Dendritic cell treated with granulocyte-macrophage colony-stimulating factor and Interleukin-4, amounts not matched to agents 40 ng/mL and 50 ng/mL, for 4 days (primary cell): ENCODE data around the gene ANKRD53.

Experiments
- H3K27ac Mint-ChIP-seq: one replicate; pipeline ENCODE4 v1.8.0; 2022; ENCODE audit warnings: mild to moderate bottlenecking, mixed read lengths
- H3K27me3 Mint-ChIP-seq: one replicate; pipeline ENCODE4 v1.8.0; 2022; ENCODE audit warnings: mild to moderate bottlenecking, mixed read lengths
- H3K36me3 Mint-ChIP-seq: one replicate; pipeline ENCODE4 v1.8.0; 2022; ENCODE audit warnings: low read depth, mixed read lengths
- H3K4me1 Mint-ChIP-seq: one replicate; pipeline ENCODE4 v1.8.0; 2022; ENCODE audit warnings: low read depth, mixed read lengths
- H3K4me3 Mint-ChIP-seq: one replicate; pipeline ENCODE4 v1.8.0; 2022; ENCODE audit warnings: mild to moderate bottlenecking, moderate library complexity, mixed read lengths
- H3K9me3 Mint-ChIP-seq: one replicate; pipeline ENCODE4 v1.8.0; 2022; ENCODE audit warnings: mixed read lengths
- intact Hi-C: fragments of 100-400 bp; cut with micrococcal nuclease; formaldehyde crosslinking; loops from one replicate; pipeline ENCODE4 v1.15.0; 2022

Gene ANKRD53

GRCh38 chr2:70984576-70985282, 6.3 kb downstream of the ANKRD53 start:
- Mint-ChIP-seq H3K9me3 (no peaks in the 10 kb centered on the region), H3K36me3 (peaks cover 67% of the 10 kb centered on the region), H3K27me3 (peaks cover 4% of the 10 kb centered on the region), H3K4me3 (no peak overlapping the region), H3K4me1 (peaks cover 39% of the 10 kb centered on the region), H3K27ac (no peak overlapping the region)
- intact Hi-C loops = loop anchor here (5.0 kb wide), 1 partner anchor 88 kb away; no protein-coding TSS in a partner anchor

- H3K4me1 Mint-ChIP-seq = peaks cover 39% of the 10 kb centered on the region
- intact Hi-C loops = loop anchor here (5.0 kb wide), 1 partner anchor 87 kb away; no protein-coding TSS in a partner anchor
- H3K27me3 Mint-ChIP-seq = peaks cover 3% of the 10 kb centered on the region
- no peak overlapping the region for H3K4me3 Mint-ChIP-seq
- no peak overlapping the region for H3K27ac Mint-ChIP-seq
- H3K9me3 Mint-ChIP-seq = no peaks in the 10 kb centered on the region
- H3K36me3 Mint-ChIP-seq = peaks cover 73% of the 10 kb centered on the region
These were observed 6.9 kb downstream of the ANKRD53 start for GRCh38 chr2:70985283-70985688.

GRCh38 chr2:70985956-70986355, 7.5 kb downstream of the ANKRD53 start:
- peaks cover 44% of the 10 kb centered on the region for H3K4me1 Mint-ChIP-seq
- peaks cover 3% of the 10 kb centered on the region for H3K27me3 Mint-ChIP-seq
- no peak overlapping the region for H3K27ac Mint-ChIP-seq
- intact Hi-C loops = loop anchor here (5.0 kb wide), 1 partner anchor 86 kb away; no protein-coding TSS in a partner anchor
- peaks cover 78% of the 10 kb centered on the region for H3K36me3 Mint-ChIP-seq
- H3K9me3 Mint-ChIP-seq = no peaks in the 10 kb centered on the region
- H3K4me3 Mint-ChIP-seq = no peak overlapping the region

DNA sequence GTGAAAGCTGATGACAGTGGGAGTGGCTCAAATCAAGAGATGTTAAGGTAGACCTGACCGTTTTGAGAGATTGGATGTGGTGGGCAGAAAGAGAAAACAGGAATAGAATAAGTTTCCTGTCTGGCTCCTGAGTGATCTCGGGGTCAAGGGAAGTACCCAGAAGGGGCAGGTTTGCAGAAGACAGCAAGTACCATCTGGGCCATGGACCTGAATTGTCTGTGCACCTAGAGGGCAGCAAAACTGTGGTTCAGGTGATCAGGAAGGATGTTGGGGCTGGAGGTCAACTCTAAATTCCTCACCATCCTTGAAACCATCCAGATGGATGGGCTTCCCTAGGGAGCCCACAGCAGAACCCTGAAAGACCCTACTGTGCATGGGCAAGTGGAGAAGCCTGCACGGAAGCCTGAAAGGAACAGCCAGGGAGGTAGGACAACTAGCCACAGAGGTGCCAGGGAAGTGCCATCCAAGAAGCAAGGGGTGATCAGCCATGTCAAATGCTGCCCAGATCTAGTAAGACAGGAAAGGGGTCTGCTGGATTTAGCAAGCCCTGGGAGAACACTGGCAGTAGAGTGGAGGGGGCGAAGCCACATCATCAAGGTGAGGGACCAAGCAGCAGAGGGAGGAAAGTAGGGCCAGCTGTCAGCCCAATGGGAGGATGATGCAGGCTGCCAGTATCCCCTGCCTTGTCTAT, 8.2 kb downstream of the ANKRD53 start:
- Mint-ChIP-seq H3K36me3 (peaks cover 80% of the 10 kb centered on the region), H3K4me1 (peaks cover 51% of the 10 kb centered on the region), H3K9me3 (no peaks in the 10 kb centered on the region), H3K27ac (no peak overlapping the region), H3K27me3 (peaks cover 3% of the 10 kb centered on the region), H3K4me3 (no peak overlapping the region)
- intact Hi-C loops = loop anchor here (5.0 kb wide), 1 partner anchor 86 kb away; no protein-coding TSS in a partner anchor

GRCh38 chr2:70987386-70987785, 9.0 kb downstream of the ANKRD53 start:
- no peak overlapping the region for H3K27ac Mint-ChIP-seq
- H3K27me3 Mint-ChIP-seq = peaks cover 3% of the 10 kb centered on the region
- H3K36me3 Mint-ChIP-seq = peaks cover 87% of the 10 kb centered on the region
- peaks cover 56% of the 10 kb centered on the region for H3K4me1 Mint-ChIP-seq
- intact Hi-C loops = loop anchor here (5.0 kb wide), 1 partner anchor 85 kb away; no protein-coding TSS in a partner anchor
- H3K9me3 Mint-ChIP-seq = no peaks in the 10 kb centered on the region
- no peak overlapping the region for H3K4me3 Mint-ChIP-seq

GRCh38 chr2:70988151-70988550, 9.7 kb downstream of the ANKRD53 start:
- intact Hi-C loops = loop anchor here (5.0 kb wide), 1 partner anchor 84 kb away; no protein-coding TSS in a partner anchor
- H3K4me3 Mint-ChIP-seq = no peak overlapping the region
- H3K27me3 Mint-ChIP-seq = peaks cover 3% of the 10 kb centered on the region
- H3K4me1 Mint-ChIP-seq = peaks cover 62% of the 10 kb centered on the region
- H3K36me3 Mint-ChIP-seq = peaks cover 90% of the 10 kb centered on the region
- no peaks in the 10 kb centered on the region for H3K9me3 Mint-ChIP-seq
- no peak overlapping the region for H3K27ac Mint-ChIP-seq

- H3K4me3 Mint-ChIP-seq = no peak overlapping the region
- H3K36me3 Mint-ChIP-seq = peaks cover 88% of the 10 kb centered on the region
- H3K27ac Mint-ChIP-seq = no peak overlapping the region
- H3K9me3 Mint-ChIP-seq = no peaks in the 10 kb centered on the region
- H3K4me1 Mint-ChIP-seq = peaks cover 63% of the 10 kb centered on the region
- peaks cover 3% of the 10 kb centered on the region for H3K27me3 Mint-ChIP-seq
- intact Hi-C loops = loop anchor here (5.0 kb wide), 1 partner anchor 83 kb away; no protein-coding TSS in a partner anchor
These were observed 10.6 kb downstream of the ANKRD53 start for GRCh38 chr2:70988726-70989648.

GRCh38 chr2:70990216-70990615, 11.8 kb downstream of the ANKRD53 start:
- Mint-ChIP-seq H3K27ac (no peak overlapping the region), H3K36me3 (peaks cover 86% of the 10 kb centered on the region), H3K9me3 (no peaks in the 10 kb centered on the region), H3K27me3 (no peaks in the 10 kb centered on the region), H3K4me3 (no peak overlapping the region), H3K4me1 (peaks cover 57% of the 10 kb centered on the region)
- intact Hi-C loops = no loop called here

DNA sequence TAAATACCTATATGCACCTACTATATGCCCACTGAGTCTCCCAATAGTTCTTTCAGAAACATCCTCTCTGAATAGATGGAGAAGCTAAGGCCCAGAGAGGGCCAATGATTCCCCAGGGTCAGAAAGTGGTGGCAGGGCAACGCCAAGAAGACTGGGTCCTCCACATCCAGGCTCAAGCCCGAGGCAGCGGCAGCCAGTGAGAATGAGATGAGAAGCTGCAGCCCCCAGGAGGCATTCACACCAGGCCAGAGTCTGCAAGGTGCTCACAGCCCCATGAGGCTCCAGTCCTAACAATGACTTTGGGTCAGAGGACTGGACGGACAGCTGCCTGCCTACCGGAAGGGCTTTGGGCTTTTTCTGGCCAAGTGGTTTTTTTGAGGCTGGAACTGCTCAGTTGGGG, 12.7 kb downstream of the ANKRD53 start:
- no peak overlapping the region for H3K4me3 Mint-ChIP-seq
- H3K27ac Mint-ChIP-seq = no peak overlapping the region
- intact Hi-C loops = no loop called here
- H3K36me3 Mint-ChIP-seq = peaks cover 78% of the 10 kb centered on the region
- peaks cover 57% of the 10 kb centered on the region for H3K4me1 Mint-ChIP-seq
- H3K9me3 Mint-ChIP-seq = no peaks in the 10 kb centered on the region
- H3K27me3 Mint-ChIP-seq = no peaks in the 10 kb centered on the region

- no peak overlapping the region for H3K4me3 Mint-ChIP-seq
- H3K27me3 Mint-ChIP-seq = no peaks in the 10 kb centered on the region
- no peak overlapping the region for H3K27ac Mint-ChIP-seq
- no peaks in the 10 kb centered on the region for H3K9me3 Mint-ChIP-seq
- intact Hi-C loops = no loop called here
- peaks cover 51% of the 10 kb centered on the region for H3K4me1 Mint-ChIP-seq
- H3K36me3 Mint-ChIP-seq = peaks cover 72% of the 10 kb centered on the region
These were observed 13.3 kb downstream of the ANKRD53 start for GRCh38 chr2:70991742-70992141.

GRCh38 chr2:70992945-70993853, 14.8 kb downstream of the ANKRD53 start:
- peak overlapping the region; percentile 90 for H3K4me3 Mint-ChIP-seq
- H3K9me3 Mint-ChIP-seq = no peaks in the 10 kb centered on the region
- intact Hi-C loops = no loop called here
- no peaks in the 10 kb centered on the region for H3K27me3 Mint-ChIP-seq
- H3K27ac Mint-ChIP-seq = peak overlapping the region; percentile 91
- H3K4me1 Mint-ChIP-seq = peaks cover 47% of the 10 kb centered on the region
- peaks cover 58% of the 10 kb centered on the region for H3K36me3 Mint-ChIP-seq

- intact Hi-C loops = loop anchor here (2.0 kb wide), 1 partner anchor 71 kb away; no protein-coding TSS in a partner anchor
- Mint-ChIP-seq H3K4me3 (peak overlapping the region; percentile 90), H3K27ac (peak overlapping the region; percentile 91), H3K36me3 (peaks cover 48% of the 10 kb centered on the region), H3K27me3 (no peaks in the 10 kb centered on the region), H3K9me3 (no peaks in the 10 kb centered on the region), H3K4me1 (peaks cover 48% of the 10 kb centered on the region)
These were observed 15.7 kb downstream of the ANKRD53 start for GRCh38 chr2:70994009-70994698.
